ENCODE data around the gene ING4.

DNA sequence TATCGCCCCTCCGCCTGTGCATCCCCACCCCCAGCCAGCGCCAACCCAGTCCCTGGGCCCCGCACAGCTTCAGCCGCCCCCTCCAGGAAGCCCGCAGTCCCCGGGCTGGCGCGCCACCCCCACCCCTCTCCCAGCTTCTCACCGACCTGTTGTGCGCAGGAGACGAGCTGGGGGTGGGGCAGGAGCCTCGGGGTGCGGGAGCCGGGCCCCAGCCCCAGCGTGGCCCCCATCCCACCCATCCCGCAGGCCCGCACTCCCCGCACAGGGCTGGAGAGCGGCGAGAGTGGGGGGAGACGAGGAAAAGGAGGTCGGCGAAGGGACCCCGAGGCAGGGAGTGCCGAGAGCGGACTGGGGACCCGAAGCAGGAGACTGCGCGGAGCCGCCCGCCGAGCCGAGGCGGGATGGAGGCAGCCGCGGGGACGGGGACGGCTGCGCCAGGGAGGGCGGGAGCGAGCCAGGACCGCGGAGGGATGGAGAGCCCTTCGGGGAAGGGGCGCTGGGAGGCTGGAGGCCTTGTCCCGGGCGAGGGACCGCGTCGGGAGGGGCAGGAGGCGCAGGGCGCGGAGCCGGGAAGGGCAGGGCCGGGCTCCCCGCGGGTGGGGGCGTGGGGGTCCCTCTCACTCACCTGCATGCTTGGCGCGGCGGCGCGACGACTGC, 37.2 kb upstream of the ING4 start:
- no peak for TF ChIP-seq EHMT2 (IDR thresholded peaks at IDR 0.05; ENCODE audit: low read depth)
- no peak for TF ChIP-seq MAZ (IDR thresholded peaks at IDR 0.05; ENCODE audit: borderline replicate concordance, low read depth, low read length)
- TF ChIP-seq, protein P1, sequence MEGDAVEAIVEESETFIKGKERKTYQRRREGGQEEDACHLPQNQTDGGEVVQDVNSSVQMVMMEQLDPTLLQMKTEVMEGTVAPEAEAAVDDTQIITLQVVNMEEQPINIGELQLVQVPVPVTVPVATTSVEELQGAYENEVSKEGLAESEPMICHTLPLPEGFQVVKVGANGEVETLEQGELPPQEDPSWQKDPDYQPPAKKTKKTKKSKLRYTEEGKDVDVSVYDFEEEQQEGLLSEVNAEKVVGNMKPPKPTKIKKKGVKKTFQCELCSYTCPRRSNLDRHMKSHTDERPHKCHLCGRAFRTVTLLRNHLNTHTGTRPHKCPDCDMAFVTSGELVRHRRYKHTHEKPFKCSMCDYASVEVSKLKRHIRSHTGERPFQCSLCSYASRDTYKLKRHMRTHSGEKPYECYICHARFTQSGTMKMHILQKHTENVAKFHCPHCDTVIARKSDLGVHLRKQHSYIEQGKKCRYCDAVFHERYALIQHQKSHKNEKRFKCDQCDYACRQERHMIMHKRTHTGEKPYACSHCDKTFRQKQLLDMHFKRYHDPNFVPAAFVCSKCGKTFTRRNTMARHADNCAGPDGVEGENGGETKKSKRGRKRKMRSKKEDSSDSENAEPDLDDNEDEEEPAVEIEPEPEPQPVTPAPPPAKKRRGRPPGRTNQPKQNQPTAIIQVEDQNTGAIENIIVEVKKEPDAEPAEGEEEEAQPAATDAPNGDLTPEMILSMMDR (IDR thresholded peaks at IDR 0.05), result no peak
- no peak for TF ChIP-seq CHD4 (IDR thresholded peaks at IDR 0.05; ENCODE audit: borderline replicate concordance)
- TF ChIP-seq MAFK (IDR thresholded peaks at IDR 0.05; ENCODE audit: partially characterized antibody), result no peak
- TF ChIP-seq, protein P2, sequence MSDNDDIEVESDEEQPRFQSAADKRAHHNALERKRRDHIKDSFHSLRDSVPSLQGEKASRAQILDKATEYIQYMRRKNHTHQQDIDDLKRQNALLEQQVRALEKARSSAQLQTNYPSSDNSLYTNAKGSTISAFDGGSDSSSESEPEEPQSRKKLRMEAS (IDR thresholded peaks at IDR 0.05), result no peak
- TF ChIP-seq ZFP36 (IDR thresholded peaks at IDR 0.05; ENCODE audit: borderline replicate concordance, partially characterized antibody), result no peak

All from A549 (cell line).